ENCODE measurements around the gene EVPLL. TPM values are rescaled to one million over a fixed set of nuclear protein-coding genes. Genes with fewer than 3 reads are reported as not detected.
"Not testable (repeated sequence)": the region's sequence is repeated elsewhere in the genome, so short reads cannot be mapped to it uniquely, and the experiment has no call there.

Gene EVPLL
- polyA plus RNA-seq, 4 donors: 0.54 to 0.67 TPM; not detected in 2

- 46 to 65% (median 50%) methylated on average over 7 of the region's 7 CpGs for WGBS, 3 donors
- Histone ChIP-seq H3K27me3 (ENCODE audit: control insufficient read depth in 3 of 3, insufficient read depth in 3 of 3, low read length in 3 of 3) (no peaks in the 10 kb centered on the region), H3K4me3 (ENCODE audit: low read depth in 1 of 3, low read length in 3 of 3) (no peak overlapping the region), H3K4me1 (ENCODE audit: control insufficient read depth in 3 of 3, insufficient read depth in 2 of 3, low read depth in 1 of 3, low read length in 2 of 3) (no peaks in the 10 kb centered on the region), H3K27ac (ENCODE audit: low read depth in 1 of 3, low read length in 2 of 3) (no peak overlapping the region), H3K9me3 (ENCODE audit: control insufficient read depth in 2 of 2, insufficient read depth in 1 of 2, low read depth in 1 of 2, low read length in 1 of 2) (peaks cover 2 to 5% of the 10 kb centered on the region in 2 donors), H3K36me3 (ENCODE audit: control insufficient read depth in 3 of 3, insufficient read depth in 2 of 3, low read depth in 1 of 3, low read length in 3 of 3) (no peaks in the 10 kb centered on the region)
- DNase-seq: no peak
- FAIRE-seq: no peak
Measured at GRCh38 chr17:18371455-18371854, 6.1 kb upstream of the EVPLL start.

GRCh38 chr17:18373181-18373580 lies 4.4 kb upstream of the EVPLL start:
- not testable (repeated sequence) for H3K9me3 ChIP-seq (ENCODE audit: control insufficient read depth in 2 of 2, insufficient read depth in 1 of 2, low read depth in 1 of 2, low read length in 1 of 2); FAIRE-seq; H3K36me3 ChIP-seq (ENCODE audit: control insufficient read depth in 3 of 3, insufficient read depth in 2 of 3, low read depth in 1 of 3, low read length in 3 of 3); H3K4me1 ChIP-seq (ENCODE audit: control insufficient read depth in 3 of 3, insufficient read depth in 2 of 3, low read depth in 1 of 3, low read length in 2 of 3); DNase-seq; H3K4me3 ChIP-seq (ENCODE audit: low read depth in 1 of 3, low read length in 3 of 3); H3K27ac ChIP-seq (ENCODE audit: low read depth in 1 of 3, low read length in 2 of 3); H3K27me3 ChIP-seq (ENCODE audit: control insufficient read depth in 3 of 3, insufficient read depth in 3 of 3, low read length in 3 of 3)
- WGBS, 3 donors: 63 to 80% (median 68%) methylated on average over 4 to 6 of the region's 6 CpGs

- no peak overlapping the region for H3K4me3 ChIP-seq (ENCODE audit: low read depth in 1 of 3, low read length in 3 of 3)
- H3K27me3 ChIP-seq (ENCODE audit: control insufficient read depth in 3 of 3, insufficient read depth in 3 of 3, low read length in 3 of 3): no peaks in the 10 kb centered on the region
- DNase-seq (no peak), FAIRE-seq (no peak)
- H3K4me1 ChIP-seq (ENCODE audit: control insufficient read depth in 3 of 3, insufficient read depth in 2 of 3, low read depth in 1 of 3, low read length in 2 of 3): peaks cover 0 to 8% (median 2%) of the 10 kb centered on the region in 3 donors
- no peak overlapping the region for H3K27ac ChIP-seq (ENCODE audit: low read depth in 1 of 3, low read length in 2 of 3)
- WGBS, 3 donors: 86 to 90% (median 90%) methylated on average over 7 of the region's 7 CpGs
- peaks cover 2 to 5% of the 10 kb centered on the region in 2 donors for H3K9me3 ChIP-seq (ENCODE audit: control insufficient read depth in 2 of 2, insufficient read depth in 1 of 2, low read depth in 1 of 2, low read length in 1 of 2)
- no peaks in the 10 kb centered on the region for H3K36me3 ChIP-seq (ENCODE audit: control insufficient read depth in 3 of 3, insufficient read depth in 2 of 3, low read depth in 1 of 3, low read length in 3 of 3)
Measured at GRCh38 chr17:18374216-18374615, 3.4 kb upstream of the EVPLL start.

- peaks cover 0 to 12% (median 0%) of the 10 kb centered on the region in 3 donors for H3K27me3 ChIP-seq (ENCODE audit: control insufficient read depth in 3 of 3, insufficient read depth in 3 of 3, low read length in 3 of 3)
- 93 to 100% (median 95%) methylated on average over 2 of the region's 2 CpGs for WGBS, 3 donors
- peaks cover 0 to 8% (median 2%) of the 10 kb centered on the region in 3 donors for H3K4me1 ChIP-seq (ENCODE audit: control insufficient read depth in 3 of 3, insufficient read depth in 2 of 3, low read depth in 1 of 3, low read length in 2 of 3)
- FAIRE-seq (no peak), DNase-seq (no peak)
- peaks cover 2 to 5% of the 10 kb centered on the region in 2 donors for H3K9me3 ChIP-seq (ENCODE audit: control insufficient read depth in 2 of 2, insufficient read depth in 1 of 2, low read depth in 1 of 2, low read length in 1 of 2)
- H3K4me3 ChIP-seq (ENCODE audit: low read depth in 1 of 3, low read length in 3 of 3): no peak overlapping the region
- no peaks in the 10 kb centered on the region for H3K36me3 ChIP-seq (ENCODE audit: control insufficient read depth in 3 of 3, insufficient read depth in 2 of 3, low read depth in 1 of 3, low read length in 3 of 3)
- peak overlapping the region in 1 of 3 donors; percentile 79 for H3K27ac ChIP-seq (ENCODE audit: low read depth in 1 of 3, low read length in 2 of 3)
Measured at GRCh38 chr17:18378205-18378505, 577 bp downstream of the EVPLL start.

- H3K4me1 ChIP-seq (ENCODE audit: control insufficient read depth in 3 of 3, insufficient read depth in 2 of 3, low read depth in 1 of 3, low read length in 2 of 3); H3K9me3 ChIP-seq (ENCODE audit: control insufficient read depth in 2 of 2, insufficient read depth in 1 of 2, low read depth in 1 of 2, low read length in 1 of 2); FAIRE-seq; DNase-seq; H3K36me3 ChIP-seq (ENCODE audit: control insufficient read depth in 3 of 3, insufficient read depth in 2 of 3, low read depth in 1 of 3, low read length in 3 of 3); H3K4me3 ChIP-seq (ENCODE audit: low read depth in 1 of 3, low read length in 3 of 3); H3K27ac ChIP-seq (ENCODE audit: low read depth in 1 of 3, low read length in 2 of 3): not testable (repeated sequence)
- peaks cover 0 to 12% (median 0%) of the 10 kb centered on the region in 3 donors for H3K27me3 ChIP-seq (ENCODE audit: control insufficient read depth in 3 of 3, insufficient read depth in 3 of 3, low read length in 3 of 3)
- 85 to 91% (median 90%) methylated on average over 5 of the region's 5 CpGs for WGBS, 3 donors
Measured at GRCh38 chr17:18378614-18379013, 1.0 kb downstream of the EVPLL start.

- Histone ChIP-seq H3K27ac (ENCODE audit: low read depth in 1 of 3, low read length in 2 of 3) (no peak overlapping the region), H3K9me3 (ENCODE audit: control insufficient read depth in 2 of 2, insufficient read depth in 1 of 2, low read depth in 1 of 2, low read length in 1 of 2) (peaks cover 2 to 5% of the 10 kb centered on the region in 2 donors), H3K36me3 (ENCODE audit: control insufficient read depth in 3 of 3, insufficient read depth in 2 of 3, low read depth in 1 of 3, low read length in 3 of 3) (no peaks in the 10 kb centered on the region), H3K4me3 (ENCODE audit: low read depth in 1 of 3, low read length in 3 of 3) (no peak overlapping the region), H3K27me3 (ENCODE audit: control insufficient read depth in 3 of 3, insufficient read depth in 3 of 3, low read length in 3 of 3) (peaks cover 0 to 16% (median 0%) of the 10 kb centered on the region in 3 donors), H3K4me1 (ENCODE audit: control insufficient read depth in 3 of 3, insufficient read depth in 2 of 3, low read depth in 1 of 3, low read length in 2 of 3) (peaks cover 0 to 8% (median 2%) of the 10 kb centered on the region in 3 donors)
- peak in 1 of 2 donors; percentile 20 for DNase-seq
- WGBS, 3 donors: 76 to 79% (median 78%) methylated on average over 16 of the region's 16 CpGs
- FAIRE-seq: no peak
Measured at GRCh38 chr17:18379246-18380146, 1.9 kb downstream of the EVPLL start.

GRCh38 chr17:18380471-18381157 lies 3.0 kb downstream of the EVPLL start:
- FAIRE-seq: no peak
- no peak overlapping the region for H3K27ac ChIP-seq (ENCODE audit: low read depth in 1 of 3, low read length in 2 of 3)
- peaks cover 0 to 8% (median 2%) of the 10 kb centered on the region in 3 donors for H3K4me1 ChIP-seq (ENCODE audit: control insufficient read depth in 3 of 3, insufficient read depth in 2 of 3, low read depth in 1 of 3, low read length in 2 of 3)
- H3K9me3 ChIP-seq (ENCODE audit: control insufficient read depth in 2 of 2, insufficient read depth in 1 of 2, low read depth in 1 of 2, low read length in 1 of 2): peaks cover 0 to under 1% of the 10 kb centered on the region in 2 donors
- peaks cover 0 to 16% (median 0%) of the 10 kb centered on the region in 3 donors for H3K27me3 ChIP-seq (ENCODE audit: control insufficient read depth in 3 of 3, insufficient read depth in 3 of 3, low read length in 3 of 3)
- H3K36me3 ChIP-seq (ENCODE audit: control insufficient read depth in 3 of 3, insufficient read depth in 2 of 3, low read depth in 1 of 3, low read length in 3 of 3): no peaks in the 10 kb centered on the region
- no peak overlapping the region for H3K4me3 ChIP-seq (ENCODE audit: low read depth in 1 of 3, low read length in 3 of 3)
- 55 to 66% (median 62%) methylated on average over 13 to 15 of the region's 15 CpGs for WGBS, 3 donors
- no peak for DNase-seq

- no peaks in the 10 kb centered on the region for H3K36me3 ChIP-seq (ENCODE audit: control insufficient read depth in 3 of 3, insufficient read depth in 2 of 3, low read depth in 1 of 3, low read length in 3 of 3)
- DNase-seq (peak in 1 of 2 donors; percentile 61), FAIRE-seq (no peak)
- WGBS, 3 donors: 65 to 84% (median 77%) methylated on average over 23 of the region's 23 CpGs
- no peak overlapping the region for H3K27ac ChIP-seq (ENCODE audit: low read depth in 1 of 3, low read length in 2 of 3)
- peaks cover 0 to 8% (median 2%) of the 10 kb centered on the region in 3 donors for H3K4me1 ChIP-seq (ENCODE audit: control insufficient read depth in 3 of 3, insufficient read depth in 2 of 3, low read depth in 1 of 3, low read length in 2 of 3)
- peaks cover 0 to 16% (median 0%) of the 10 kb centered on the region in 3 donors for H3K27me3 ChIP-seq (ENCODE audit: control insufficient read depth in 3 of 3, insufficient read depth in 3 of 3, low read length in 3 of 3)
- no peak overlapping the region for H3K4me3 ChIP-seq (ENCODE audit: low read depth in 1 of 3, low read length in 3 of 3)
- H3K9me3 ChIP-seq (ENCODE audit: control insufficient read depth in 2 of 2, insufficient read depth in 1 of 2, low read depth in 1 of 2, low read length in 1 of 2): no peaks in the 10 kb centered on the region
Measured at GRCh38 chr17:18381158-18381952, 3.8 kb downstream of the EVPLL start.

Measured in small intestine (tissue), 7 donors.